Activated T-cell treated with anti-CD3 and anti-CD28 coated beads for 24 hours (primary cell): ENCODE measurements around the gene CYP2A7.
A peak's percentile ranks its signal among the peaks of the same experiment; 100 is the strongest.
"Not testable (repeated sequence)": the region's sequence is repeated elsewhere in the genome, so short reads cannot be mapped to it uniquely, and the experiment has no call there.

Source experiments
- DNase-seq: peaks from one replicate; pipeline ENCODE4 v3.0.0-alpha.2; 2020; ENCODE audit warnings: low read depth

CYP2A7 gene

DNA sequence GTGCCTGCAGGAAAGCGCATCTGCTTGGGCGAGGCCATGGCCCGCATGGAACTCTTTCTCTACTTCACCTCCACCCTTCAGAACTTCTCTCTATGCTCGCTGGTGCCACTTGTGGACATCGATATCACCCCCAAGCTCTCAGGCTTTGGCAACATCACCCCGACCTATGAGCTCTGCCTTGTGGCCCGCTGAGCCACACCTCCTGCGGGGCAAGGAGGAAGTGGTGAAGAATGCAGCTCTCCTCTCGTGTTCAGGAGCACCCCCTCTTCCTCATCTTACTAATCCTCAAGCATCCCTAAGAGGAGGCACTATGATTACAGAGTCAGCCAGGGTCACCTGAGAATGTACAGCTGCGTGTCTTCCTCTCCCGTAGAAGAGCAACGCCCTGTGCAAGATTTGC lies 17.9 kb upstream of the CYP2A7 start:
- not testable (repeated sequence) for DNase-seq

DNA sequence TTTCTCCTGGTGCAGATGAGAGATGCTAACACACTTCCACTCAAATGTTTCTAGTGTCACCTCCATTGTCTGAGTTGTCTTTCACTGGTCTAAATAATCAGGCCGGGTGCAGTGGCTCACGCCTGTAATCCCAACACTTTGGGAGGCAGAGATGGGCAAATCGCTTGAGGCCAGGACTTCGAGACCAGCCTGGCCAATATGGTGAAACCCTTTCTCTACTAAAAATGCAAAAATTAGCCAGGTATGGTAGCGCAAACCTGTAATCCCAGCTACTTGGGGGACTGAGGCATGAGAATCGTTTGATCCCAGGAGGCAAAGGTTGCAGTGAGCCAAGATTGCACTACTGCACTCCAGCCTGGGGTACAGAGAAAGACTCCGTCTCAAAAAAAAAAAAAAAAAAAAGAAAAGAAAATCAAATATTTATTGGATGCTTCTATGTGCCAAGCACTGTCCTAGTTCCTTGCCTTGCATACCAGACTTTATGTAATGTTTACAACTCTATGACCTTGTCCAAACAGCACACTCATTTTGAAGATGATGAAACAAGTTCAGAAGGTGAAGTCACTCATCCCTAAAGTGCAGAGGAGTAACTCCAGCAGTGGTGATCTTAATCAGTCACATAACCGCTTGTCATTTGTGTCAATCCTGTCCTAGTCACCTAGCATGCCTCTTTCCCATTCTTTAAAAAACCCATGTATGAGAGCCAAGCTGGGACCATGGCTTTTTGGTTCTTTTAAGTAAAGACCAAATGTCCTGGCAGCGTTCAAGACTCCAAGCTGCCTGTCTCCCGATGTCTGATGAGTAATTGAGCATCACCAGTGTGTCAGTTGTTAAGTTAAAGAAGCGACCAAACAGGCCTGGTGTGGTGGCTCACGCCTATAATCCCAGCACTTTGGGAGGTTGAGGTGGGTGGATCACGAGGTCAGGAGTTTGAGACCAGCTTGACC lies 15.1 kb upstream of the CYP2A7 start:
- not testable (repeated sequence) for DNase-seq

DNA sequence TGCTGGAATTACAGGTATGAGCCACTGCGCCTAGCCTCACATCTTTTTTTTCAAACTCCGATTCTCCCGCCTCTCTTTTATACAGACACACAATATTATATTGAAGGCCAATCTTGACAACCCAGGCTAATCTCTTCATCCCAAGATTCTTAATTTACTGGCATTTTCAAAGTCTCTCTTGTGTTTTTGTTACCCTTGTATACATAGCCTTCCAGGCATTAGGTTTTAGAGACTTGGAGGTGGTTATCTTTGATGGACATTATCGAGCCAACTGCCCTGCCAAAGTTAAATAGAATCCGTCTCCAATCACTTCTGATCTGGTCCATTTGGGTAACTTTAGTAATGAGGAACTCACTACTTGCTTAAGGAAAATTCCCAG lies 14.4 kb upstream of the CYP2A7 start:
- DNase-seq: no peak

DNA sequence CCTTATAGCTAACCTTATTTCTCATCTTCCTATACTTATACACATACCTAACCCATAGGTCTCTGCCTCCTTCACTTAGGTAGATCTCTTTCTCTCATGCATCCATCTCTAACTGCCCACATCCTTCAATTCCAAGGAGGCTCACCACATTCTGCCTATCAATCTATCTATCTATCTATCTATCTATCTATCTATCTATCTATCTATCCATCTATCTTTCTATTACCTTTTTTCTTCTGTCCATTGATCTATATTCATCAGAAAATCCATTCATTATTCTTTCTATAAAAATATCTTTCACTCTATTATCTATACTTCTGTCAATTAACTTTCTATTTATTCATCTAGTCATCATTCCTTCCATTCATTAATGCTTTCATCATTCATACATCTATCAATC lies 11.1 kb upstream of the CYP2A7 start:
- DNase-seq: no peak

DNA sequence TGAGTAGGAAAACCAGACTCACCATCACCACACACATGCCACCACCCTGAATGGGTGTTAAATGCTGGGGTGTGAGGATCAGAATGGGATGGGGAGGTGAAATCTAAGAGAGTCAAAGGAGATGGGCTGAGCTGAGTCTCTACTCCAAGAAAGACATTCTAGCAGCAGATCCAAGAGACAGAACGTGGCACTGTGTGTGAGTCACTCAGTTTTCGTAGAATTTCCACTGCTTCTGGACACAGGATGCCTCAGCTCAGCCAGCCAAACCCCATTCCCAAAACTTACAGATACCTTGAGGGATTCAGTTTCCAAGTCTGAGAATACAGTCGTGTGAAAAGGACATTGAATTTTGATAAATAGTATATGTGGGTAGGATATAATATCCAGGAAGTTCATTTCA lies 7.3 kb upstream of the CYP2A7 start:
- no peak for DNase-seq

DNA sequence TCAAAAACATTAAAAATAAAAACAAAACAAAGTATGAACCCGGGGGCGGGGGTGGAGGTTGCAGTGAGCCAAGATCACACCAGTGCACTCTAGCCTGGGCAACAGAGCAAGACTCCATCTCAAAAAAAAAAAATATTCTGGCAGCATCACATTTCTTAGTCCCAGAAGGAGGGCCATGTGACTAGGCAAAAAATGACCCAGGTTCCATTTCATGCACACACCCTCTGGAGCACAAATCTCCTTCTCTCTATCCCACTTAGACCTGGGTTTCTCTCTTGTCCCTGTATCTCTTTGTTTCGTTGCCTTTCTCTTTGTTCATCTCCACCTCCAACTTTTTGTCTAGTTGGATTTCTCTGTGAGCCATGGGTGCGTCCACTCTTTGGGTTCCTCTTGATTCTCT lies 6.2 kb upstream of the CYP2A7 start:
- DNase-seq: no peak

DNA sequence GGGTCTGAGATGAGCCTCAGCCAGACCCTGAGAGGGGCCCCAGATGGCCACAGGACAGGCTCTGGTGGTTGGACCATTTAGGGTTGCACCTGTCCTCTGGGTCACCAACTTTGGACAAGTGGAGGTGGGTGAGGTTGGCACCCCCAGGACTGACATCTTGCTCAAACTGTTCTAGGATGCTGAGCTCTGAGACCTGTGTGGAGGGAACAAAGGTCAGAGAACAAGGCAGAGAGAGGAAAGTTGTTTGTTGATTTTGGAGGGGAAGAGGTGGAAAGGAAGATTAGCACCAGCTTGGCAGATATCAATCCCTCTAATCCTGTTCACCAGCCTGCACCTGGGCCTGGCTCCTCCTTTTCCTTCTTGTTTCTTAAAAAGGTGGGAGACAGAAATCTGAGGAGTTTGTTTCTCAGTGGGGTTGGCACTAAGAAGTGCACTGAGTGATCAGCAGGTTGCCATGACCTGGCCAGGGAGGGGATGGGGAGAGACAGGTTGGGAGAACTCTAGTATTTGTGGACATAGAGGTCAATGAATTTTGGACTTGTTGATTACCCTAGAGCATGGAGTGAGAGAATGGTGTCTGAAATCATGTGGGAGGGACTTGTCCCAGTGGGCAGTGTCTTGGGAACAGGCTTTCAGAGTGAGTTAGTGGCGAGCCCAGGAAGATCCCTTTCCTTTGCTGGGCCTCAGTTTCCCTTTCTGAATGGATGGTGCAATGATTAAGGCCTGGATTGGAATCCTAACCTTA lies 2.3 kb upstream of the CYP2A7 start:
- DNase-seq: not testable (repeated sequence)

DNA sequence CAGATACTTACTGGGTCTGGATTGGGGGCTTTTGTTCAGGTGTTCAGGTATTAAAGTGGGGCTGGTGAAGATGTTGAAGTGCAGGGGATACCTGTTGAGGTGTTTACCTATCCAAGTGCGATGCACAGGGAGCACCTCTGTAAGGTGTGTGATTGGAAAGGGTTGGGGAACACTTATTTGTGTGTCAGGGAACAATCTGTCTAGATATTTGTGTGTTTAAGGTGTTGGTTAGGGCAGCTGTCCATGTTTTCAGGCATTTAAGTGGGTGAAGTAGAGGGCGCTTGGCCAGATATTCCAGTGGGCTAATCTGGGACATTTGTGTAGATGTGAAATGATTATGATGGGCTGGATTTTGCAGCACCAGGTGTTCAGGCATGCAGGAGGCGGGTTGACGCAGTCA lies 2.7 kb downstream of the CYP2A7 start:
- DNase-seq: not testable (repeated sequence)

DNA sequence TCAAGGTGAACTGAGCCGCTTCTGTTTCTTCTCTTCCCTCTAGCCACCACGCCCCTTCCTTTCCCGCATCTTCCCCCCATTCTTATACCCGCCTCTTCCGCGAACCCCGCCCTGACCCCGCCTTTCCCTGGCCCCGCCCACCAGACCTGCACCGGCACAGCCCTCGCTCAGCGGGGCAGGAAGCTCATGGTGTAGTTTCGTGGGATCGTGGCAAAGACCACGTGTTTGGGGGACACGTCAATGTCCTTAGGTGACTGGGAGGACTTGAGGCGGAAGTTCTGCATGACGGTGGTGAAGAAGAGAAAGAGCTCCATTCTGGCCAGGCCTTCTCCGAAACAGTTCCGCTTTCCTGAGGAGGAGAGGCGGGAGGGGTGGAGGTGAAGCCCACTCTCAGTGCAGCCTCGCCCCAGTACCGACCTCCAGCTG lies 6.5 kb downstream of the CYP2A7 start:
- DNase-seq: peak; percentile 81

DNA sequence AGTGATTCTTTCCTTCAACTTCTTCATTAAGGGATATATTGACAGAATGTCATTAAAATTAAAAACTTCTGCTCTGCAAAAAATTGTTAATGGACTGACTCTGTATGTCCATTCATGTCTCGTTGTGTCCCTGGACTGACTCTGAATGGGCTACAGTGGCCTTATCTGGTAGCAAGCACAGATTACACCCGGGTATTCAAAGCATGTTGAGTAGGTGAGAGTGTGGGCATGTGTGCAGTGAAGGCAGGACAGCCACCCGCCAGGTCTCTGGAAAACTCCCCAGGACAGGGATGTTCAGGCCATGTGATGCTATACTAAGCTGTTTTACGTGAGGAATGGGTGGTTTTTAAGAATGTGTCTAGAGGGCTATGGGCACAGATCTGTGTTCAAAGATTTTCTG lies 7.2 kb downstream of the CYP2A7 start:
- DNase-seq: not testable (repeated sequence)

DNA sequence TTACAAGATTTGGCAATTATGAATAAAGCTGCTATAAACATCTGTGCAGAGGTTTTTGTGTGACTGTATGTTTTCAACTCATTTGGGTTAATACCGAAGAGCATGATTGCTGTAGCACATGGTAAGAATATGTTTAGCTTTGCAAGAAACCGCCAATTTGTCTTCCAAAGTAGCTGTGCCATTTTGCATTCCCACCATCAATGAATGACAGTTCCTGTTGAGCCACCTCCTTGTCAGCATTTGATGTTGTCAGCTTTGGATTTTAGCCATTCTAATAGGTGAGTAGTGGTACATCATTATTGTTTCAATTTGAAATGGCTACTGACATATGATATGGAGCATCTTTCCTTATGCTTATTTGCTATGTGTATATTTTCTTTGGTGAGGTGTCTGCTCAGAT lies 8.2 kb downstream of the CYP2A7 start:
- DNase-seq: not testable (repeated sequence)

DNA sequence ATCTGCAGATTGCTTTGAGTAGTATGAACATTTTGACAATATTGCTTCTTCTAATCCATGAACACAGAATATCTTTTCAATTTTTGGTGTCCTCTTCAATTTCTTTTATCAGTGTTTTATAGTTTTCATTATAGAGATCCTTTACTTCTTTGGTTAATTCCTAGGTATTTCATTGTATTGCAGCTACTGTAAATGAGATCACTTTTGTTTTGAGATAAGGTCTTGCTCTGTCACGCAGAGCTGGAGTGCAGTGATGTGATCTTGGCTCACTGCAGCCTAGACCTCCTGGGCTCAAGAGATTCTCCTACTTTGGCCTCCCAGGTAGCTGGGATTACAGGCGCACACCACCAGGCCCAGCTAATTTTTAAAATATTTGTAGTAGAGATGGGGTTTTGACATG lies 9.8 kb downstream of the CYP2A7 start:
- no peak for DNase-seq

DNA sequence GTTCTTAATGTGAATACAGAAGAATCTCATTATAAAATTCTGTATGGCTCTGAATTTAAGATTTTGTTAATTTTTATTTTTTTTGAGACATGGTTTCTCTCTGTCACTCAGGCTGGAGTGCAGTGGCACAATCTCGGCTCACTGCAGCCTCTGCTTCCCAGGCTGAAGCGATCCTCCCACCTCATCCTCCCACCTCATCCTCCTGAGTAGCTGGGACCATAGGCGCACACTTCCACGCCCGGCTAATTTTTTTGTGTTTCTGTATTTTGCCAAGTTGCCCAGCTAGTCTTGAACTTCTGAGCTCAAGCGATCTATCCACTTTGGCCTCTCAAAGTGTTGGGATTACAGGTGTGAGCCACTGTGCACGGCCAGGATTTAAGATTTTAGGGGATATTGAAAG lies 14.3 kb downstream of the CYP2A7 start:
- no peak for DNase-seq

DNA sequence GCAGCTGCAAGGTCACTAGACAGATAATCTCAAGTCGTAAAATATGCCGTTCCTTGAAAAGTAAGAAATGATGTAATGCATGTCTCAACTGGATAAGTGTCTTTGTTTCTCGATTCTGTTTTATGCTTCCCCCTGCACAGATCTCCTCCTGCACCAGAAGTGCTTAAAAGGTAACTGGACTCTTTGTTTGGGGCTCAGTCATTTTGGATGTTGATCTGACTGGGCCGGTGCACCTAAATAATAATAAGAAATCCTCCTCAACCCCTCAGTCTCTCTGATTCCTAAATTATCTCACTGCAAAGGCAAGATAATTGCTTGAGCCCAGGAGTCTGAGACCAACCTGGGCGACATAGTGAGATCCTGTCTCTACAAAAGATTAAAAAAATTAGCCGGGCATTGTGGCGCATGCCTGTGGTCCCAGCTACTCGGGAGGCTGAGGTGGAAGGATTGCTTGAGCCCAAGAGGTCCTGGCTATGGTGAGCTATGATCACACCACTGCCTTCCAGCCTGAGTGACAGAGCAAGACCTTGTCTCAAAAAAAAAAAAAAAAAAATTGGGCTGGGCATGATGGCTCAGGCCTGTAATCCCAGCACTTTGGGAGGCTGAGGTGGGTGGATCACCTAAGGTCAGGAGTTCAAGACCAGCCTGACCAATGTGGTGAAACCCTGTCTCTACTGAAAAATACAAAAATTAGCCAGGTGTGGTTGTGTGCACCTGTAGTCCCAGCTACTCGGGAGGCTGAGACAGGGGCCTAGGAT lies 17.1 kb downstream of the CYP2A7 start:
- DNase-seq: not testable (repeated sequence)

DNA sequence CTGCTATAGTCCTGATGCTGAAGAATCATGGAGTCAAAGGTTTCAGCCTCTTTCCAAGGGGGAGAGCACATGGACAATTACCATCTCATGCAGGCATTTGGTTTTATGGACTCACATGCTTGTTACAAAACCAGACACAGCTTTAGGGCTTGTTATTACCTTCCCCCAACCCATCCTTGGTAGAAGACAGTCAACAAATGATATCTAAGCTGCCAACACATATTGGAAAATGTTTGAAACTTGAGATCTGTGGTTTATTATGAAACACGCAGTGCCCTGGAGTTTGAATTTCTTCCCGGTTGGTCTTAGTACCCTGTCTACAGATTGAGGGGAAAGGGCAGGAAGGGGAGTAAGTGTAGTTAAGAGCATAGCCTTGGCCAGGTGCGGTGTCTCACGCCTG lies 19.2 kb downstream of the CYP2A7 start:
- no peak for DNase-seq

DNA sequence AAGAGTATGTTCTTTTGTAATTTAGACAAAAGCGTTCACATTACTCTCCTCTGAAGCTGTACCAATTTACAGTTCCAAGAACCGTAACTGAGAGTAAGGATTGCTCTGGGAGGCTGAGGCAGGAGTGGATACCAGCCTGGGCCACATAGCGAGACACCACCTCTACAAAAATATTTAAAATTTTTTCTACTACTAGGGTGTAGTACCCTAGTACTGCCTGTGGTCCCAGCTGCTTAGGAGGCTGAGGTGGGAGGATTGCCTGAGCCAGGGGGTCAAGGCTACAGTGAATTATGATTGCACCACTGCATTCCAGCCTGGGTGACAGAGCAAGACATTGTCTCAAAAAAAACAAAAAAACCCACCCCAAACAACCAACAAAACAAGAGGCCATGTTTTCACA lies 19.7 kb downstream of the CYP2A7 start:
- no peak for DNase-seq

DNA sequence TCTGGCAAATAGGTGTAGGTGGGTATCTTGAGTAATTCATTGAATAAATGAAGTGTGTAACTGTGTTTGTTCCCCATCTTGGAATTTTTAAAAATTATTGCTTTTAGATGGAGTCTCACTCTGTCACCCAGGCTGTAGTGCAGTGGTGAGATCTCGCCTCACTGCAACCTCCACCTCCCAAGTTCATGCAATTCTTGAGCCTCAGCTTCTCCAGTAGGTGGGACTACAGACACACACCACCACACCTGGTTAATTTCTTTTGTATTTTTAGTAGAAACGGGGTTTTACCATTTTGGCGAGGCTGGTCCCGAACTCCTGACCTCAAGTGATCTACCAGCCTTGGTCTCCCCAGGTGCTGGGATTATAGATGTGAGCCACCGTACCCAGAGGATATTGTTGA lies 23.9 kb downstream of the CYP2A7 start:
- no peak for DNase-seq

DNA sequence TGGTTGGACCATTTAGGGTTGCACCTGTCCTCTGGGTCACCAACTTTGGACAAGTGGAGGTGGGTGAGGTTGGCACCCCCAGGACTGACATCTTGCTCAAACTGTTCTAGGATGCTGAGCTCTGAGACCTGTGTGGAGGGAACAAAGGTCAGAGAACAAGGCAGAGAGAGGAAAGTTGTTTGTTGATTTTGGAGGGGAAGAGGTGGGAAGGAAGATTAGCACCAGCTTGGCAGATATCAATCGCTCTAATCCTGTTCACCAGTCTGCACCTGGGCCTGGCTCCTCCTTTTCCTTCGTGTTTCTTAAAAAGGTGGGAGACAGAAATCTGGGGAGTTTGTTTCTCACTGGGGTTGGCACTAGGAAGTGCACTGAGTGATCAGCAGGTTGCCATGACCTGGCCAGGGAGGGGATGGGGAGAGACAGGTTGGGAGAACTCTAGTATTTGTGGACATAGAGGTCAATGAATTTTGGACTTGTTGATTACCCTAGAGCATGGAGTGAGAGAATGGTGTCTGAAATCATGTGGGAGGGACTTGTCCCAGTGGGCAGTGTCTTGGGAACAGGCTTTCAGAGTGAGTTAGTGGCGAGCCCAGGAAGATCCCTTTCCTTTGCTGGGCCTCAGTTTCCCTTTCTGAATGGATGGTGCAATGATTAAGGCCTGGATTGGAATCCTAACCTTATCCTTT lies 29.4 kb downstream of the CYP2A7 start:
- DNase-seq: not testable (repeated sequence)

DNA sequence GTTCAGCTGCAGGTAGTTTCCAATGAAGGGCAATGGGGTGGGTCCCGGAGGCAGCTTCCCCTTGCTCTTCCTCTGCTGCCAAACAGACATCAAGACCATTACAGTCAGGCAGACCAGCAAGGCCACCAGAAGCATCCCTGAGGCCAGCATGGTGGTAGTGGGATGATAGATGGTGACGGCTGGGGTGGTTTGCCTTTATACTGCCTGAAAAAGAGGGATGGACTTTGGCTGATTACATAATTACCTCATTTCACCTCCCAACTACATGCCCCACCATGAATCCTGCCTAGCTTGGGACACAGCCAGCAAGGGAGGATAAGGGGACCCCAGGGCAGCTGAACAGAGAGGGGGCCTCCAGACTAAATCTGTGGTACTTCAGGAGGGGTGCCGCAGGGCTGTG lies 31.8 kb downstream of the CYP2A7 start, which contains the start of gene CYP2A6:
CYP2A6 (minus strand) TSS at position 171 of the 400 bp plus-strand sequence; CDS start at position 150, 21 bp downstream.
- DNase-seq: not testable (repeated sequence)

DNA sequence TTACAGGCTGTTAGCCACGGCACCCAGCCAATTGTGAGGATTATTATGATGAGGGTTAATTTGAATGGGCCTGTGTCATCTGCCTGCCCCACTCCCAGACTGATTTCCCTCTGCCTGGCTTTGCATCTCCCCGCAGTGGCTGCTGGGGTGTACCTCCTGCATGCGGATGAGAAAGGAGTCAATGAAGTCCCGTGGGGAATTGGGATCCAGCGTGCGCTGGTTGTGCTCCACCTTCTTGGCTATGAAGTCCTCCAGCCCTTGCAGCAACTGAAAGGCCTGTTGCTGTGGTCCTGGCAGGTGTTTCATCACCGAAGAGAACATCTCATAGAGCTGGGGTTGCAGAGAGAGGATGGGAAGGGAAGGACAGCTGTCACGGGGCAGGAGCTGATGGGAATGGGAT lies 35.3 kb downstream of the CYP2A7 start:
- not testable (repeated sequence) for DNase-seq

DNA sequence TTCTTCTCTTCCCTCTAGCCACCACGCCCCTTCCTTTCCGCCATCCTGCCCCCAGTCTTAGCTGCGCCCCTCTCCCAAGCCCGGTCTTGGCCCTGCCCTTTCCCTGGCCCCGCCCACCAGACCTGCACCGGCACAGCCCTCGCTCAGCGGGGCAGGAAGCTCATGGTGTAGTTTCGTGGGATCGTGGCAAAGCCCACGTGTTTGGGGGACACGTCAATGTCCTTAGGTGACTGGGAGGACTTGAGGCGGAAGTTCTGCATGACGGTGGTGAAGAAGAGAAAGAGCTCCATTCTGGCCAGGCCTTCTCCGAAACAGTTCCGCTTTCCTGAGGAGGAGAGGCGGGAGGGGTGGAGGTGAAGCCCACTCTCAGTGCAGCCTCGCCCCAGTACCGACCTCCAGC lies 38.4 kb downstream of the CYP2A7 start:
- DNase-seq: peak; percentile 62
